ENCODE data around the gene TLL1. TPM values are rescaled to one million over a fixed set of nuclear protein-coding genes. Genes with fewer than 3 reads are reported as not detected.

TLL1 gene
- polyA plus RNA-seq, 1 of the 3 experiments (the other 2 are of a cell fraction), result 0.07 TPM

DNA sequence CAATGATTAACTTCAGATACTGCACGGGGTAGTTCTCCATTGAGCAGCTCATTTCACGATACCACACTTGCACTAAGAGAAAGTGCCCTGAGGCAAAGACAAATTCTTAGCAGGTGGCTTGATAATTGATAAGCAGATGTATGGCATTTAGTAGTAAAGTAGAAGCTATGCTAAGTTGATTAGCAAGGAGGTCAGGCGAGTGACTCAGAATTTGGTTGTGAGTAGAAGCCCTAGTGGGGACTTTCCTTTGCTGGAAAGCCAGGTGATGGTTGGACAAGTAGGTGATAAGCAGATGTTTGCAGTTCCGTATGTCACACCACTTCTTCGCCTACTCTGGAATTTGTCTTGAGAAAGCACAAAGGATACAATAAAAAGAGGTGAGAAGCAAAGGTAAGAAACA is 58.7 kb downstream of the TLL1 start:
- no peaks in the 10 kb centered on the region for H3F3A ChIP-seq (replicated peaks; ENCODE audit: insufficient read depth)
- no peak for DNase-seq
- CTCF ChIA-PET, result no interaction called here
- H3K4me1 ChIP-seq (ENCODE audit: control insufficient read depth in 1 of 2, insufficient read depth in 2 of 2, low read depth in 1 of 2, low read length in 1 of 2), result no peaks in the 10 kb centered on the region; a peak in 1 of 4 replicates
- no peak overlapping the region for H3K9ac ChIP-seq
- no peaks in the 10 kb centered on the region for H3K9me3 ChIP-seq
- 10% methylated on average over 5 of the region's 5 CpGs for WGBS (ENCODE audit: low lambda C conversion rate)
- no peak overlapping the region for H3K27ac ChIP-seq (ENCODE audit: low read depth in 2 of 2, low read length in 1 of 2)
- no peaks in the 10 kb centered on the region for H3K9me2 ChIP-seq
- H3K27me3 ChIP-seq (ENCODE audit: insufficient read depth), result no peaks in the 10 kb centered on the region
- H3K4me2 ChIP-seq, result no peak overlapping the region
- POLR2A ChIA-PET, result no interaction called here
- H3K4me3 ChIP-seq (ENCODE audit: low read depth in 2 of 2, low read length in 1 of 2), result no peak overlapping the region
- no peaks in the 10 kb centered on the region for H3K79me2 ChIP-seq (ENCODE audit: insufficient read depth)
- no peaks in the 10 kb centered on the region for H4K20me1 ChIP-seq (ENCODE audit: insufficient read depth)
- TF ChIP-seq FOXM1 (IDR thresholded peaks at IDR 0.05; ENCODE audit: low read depth) (no peak), POLR2AphosphoS5 (IDR thresholded peaks at IDR 0.05; ENCODE audit: low read depth, low read length) (no peak), MXI1 (IDR thresholded peaks at IDR 0.05; ENCODE audit: low read depth, low read length) (no peak), RXRA (IDR thresholded peaks at IDR 0.05; ENCODE audit: borderline replicate concordance, low read depth) (no peak), TCF12 (IDR thresholded peaks at IDR 0.05) (no peak), TEAD4 (IDR thresholded peaks at IDR 0.05; ENCODE audit: borderline replicate concordance, insufficient read depth) (no peak), EZH2phosphoT487 (IDR thresholded peaks at IDR 0.05; ENCODE audit: borderline replicate concordance, low read depth) (no peak), RCOR1 (IDR thresholded peaks at IDR 0.05; ENCODE audit: low read length) (no peak), FOSL2 (IDR thresholded peaks at IDR 0.05; ENCODE audit: borderline replicate concordance, low read depth) (no peak), SMC3 (IDR thresholded peaks at IDR 0.05; ENCODE audit: low read depth, low read length) (no peak), GABPA (IDR thresholded peaks at IDR 0.05; ENCODE audit: low read depth) (no peak)
- TF ChIP-seq, protein P1, sequence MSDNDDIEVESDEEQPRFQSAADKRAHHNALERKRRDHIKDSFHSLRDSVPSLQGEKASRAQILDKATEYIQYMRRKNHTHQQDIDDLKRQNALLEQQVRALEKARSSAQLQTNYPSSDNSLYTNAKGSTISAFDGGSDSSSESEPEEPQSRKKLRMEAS (IDR thresholded peaks at IDR 0.05; ENCODE audit: low read depth), result no peak
- TF ChIP-seq, protein P2, sequence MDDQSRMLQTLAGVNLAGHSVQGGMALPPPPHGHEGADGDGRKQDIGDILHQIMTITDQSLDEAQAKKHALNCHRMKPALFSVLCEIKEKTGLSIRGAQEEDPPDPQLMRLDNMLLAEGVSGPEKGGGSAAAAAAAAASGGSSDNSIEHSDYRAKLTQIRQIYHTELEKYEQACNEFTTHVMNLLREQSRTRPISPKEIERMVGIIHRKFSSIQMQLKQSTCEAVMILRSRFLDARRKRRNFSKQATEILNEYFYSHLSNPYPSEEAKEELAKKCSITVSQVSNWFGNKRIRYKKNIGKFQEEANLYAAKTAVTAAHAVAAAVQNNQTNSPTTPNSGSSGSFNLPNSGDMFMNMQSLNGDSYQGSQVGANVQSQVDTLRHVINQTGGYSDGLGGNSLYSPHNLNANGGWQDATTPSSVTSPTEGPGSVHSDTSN (IDR thresholded peaks at IDR 0.05), result no peak
- TF ChIP-seq, protein P3, sequence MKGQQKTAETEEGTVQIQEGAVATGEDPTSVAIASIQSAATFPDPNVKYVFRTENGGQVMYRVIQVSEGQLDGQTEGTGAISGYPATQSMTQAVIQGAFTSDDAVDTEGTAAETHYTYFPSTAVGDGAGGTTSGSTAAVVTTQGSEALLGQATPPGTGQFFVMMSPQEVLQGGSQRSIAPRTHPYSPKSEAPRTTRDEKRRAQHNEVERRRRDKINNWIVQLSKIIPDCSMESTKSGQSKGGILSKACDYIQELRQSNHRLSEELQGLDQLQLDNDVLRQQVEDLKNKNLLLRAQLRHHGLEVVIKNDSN (IDR thresholded peaks at IDR 0.05; ENCODE audit: borderline replicate concordance, low read depth), result no peak
- no peak overlapping the region for H2AFZ ChIP-seq (ENCODE audit: low read depth)
- no peaks in the 10 kb centered on the region for H3K36me3 ChIP-seq (replicated peaks in 1 of 2; ENCODE audit: control insufficient read depth in 1 of 2, insufficient read depth in 2 of 2, low read length in 1 of 2)

DNA sequence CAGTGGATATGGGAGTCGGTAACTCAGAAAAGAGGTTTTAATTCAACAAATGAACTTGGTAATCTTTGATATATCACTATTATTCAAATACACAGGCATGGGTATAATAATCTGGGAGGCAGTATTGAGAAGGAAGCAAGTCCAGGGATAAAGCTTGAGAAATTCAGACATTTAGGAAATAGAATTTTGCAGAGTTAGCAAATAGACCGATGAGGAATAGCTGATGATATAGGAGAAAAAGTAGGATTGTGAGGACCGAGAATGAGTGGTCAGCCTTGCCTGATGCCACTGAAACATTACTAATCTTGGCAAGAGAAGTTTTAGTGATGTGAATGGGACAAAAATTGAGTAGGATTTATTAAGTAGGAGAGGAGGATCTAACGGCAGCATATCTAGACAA is 71.9 kb downstream of the TLL1 start:
- ChIA-PET CTCF (no interaction called here), POLR2A (no interaction called here)
- DNase-seq, result no peak
- TF ChIP-seq EZH2phosphoT487 (IDR thresholded peaks at IDR 0.05; ENCODE audit: borderline replicate concordance, low read depth) (no peak), GABPA (IDR thresholded peaks at IDR 0.05; ENCODE audit: low read depth) (no peak), MEF2A (IDR thresholded peaks at IDR 0.05; ENCODE audit: borderline replicate concordance, low read depth) (no peak), FOXM1 (IDR thresholded peaks at IDR 0.05; ENCODE audit: low read depth) (no peak), POLR2AphosphoS5 (IDR thresholded peaks at IDR 0.05; ENCODE audit: low read depth, low read length) (no peak), SMC3 (IDR thresholded peaks at IDR 0.05; ENCODE audit: low read depth, low read length) (no peak), MXI1 (IDR thresholded peaks at IDR 0.05; ENCODE audit: low read depth, low read length) (no peak), SIN3A (IDR thresholded peaks at IDR 0.05; ENCODE audit: borderline replicate concordance, low read depth, low read length) (no peak), NRF1 (IDR thresholded peaks at IDR 0.05; ENCODE audit: low read depth, low read length) (no peak), FOSL2 (IDR thresholded peaks at IDR 0.05; ENCODE audit: borderline replicate concordance, low read depth) (no peak), FOXJ3 (CRISPR knock-in tag; IDR thresholded peaks at IDR 0.05) (no peak)
- TF ChIP-seq, protein P4, sequence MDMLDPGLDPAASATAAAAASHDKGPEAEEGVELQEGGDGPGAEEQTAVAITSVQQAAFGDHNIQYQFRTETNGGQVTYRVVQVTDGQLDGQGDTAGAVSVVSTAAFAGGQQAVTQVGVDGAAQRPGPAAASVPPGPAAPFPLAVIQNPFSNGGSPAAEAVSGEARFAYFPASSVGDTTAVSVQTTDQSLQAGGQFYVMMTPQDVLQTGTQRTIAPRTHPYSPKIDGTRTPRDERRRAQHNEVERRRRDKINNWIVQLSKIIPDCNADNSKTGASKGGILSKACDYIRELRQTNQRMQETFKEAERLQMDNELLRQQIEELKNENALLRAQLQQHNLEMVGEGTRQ (IDR thresholded peaks at IDR 0.05; ENCODE audit: borderline replicate concordance, low read depth, low read length), result no peak
- Histone ChIP-seq H4K20me1 (ENCODE audit: insufficient read depth) (no peaks in the 10 kb centered on the region), H3K36me3 (replicated peaks in 1 of 2; ENCODE audit: control insufficient read depth in 1 of 2, insufficient read depth in 2 of 2, low read length in 1 of 2) (no peaks in the 10 kb centered on the region), H3K27me3 (ENCODE audit: insufficient read depth) (no peaks in the 10 kb centered on the region), H3K9ac (no peak overlapping the region), H3K9me3 (no peaks in the 10 kb centered on the region), H3K4me3 (ENCODE audit: low read depth in 2 of 2, low read length in 1 of 2) (no peak overlapping the region), H3K4me2 (no peak overlapping the region), H3K27ac (ENCODE audit: low read depth in 2 of 2, low read length in 1 of 2) (no peak overlapping the region; a peak in 1 of 4 replicates), H2AFZ (ENCODE audit: low read depth) (no peak overlapping the region), H3K9me2 (no peaks in the 10 kb centered on the region), H3F3A (replicated peaks; ENCODE audit: insufficient read depth) (no peaks in the 10 kb centered on the region), H3K4me1 (ENCODE audit: control insufficient read depth in 1 of 2, insufficient read depth in 2 of 2, low read depth in 1 of 2, low read length in 1 of 2) (no peaks in the 10 kb centered on the region), H3K79me2 (ENCODE audit: insufficient read depth) (no peaks in the 10 kb centered on the region)
- 5% methylated on average over 4 of the region's 4 CpGs for whole genome bisulfite sequencing (ENCODE audit: low lambda C conversion rate)

Data from SK-N-SH (cell line).